OCI-LY1 (cell line): ENCODE measurements around the gene C13orf46.

Experiments
- CTCF ChIP-seq: fragments of 200-600 bp; sonication (generic), shearing (Covaris generic); IDR thresholded peaks from 2 replicates; pipeline ENCODE4 v1.5.1; 2017; ENCODE audit warnings: mild to moderate bottlenecking, antibody characterized with exemption, low read length, moderate library complexity, mixed read lengths
- EZH2 ChIP-seq: fragments of 200-600 bp; sonication (generic), shearing (Covaris generic); IDR thresholded peaks from 2 replicates; pipeline ENCODE4 v1.8.0; 2017; ENCODE audit warnings: borderline replicate concordance, mixed run types, mild to moderate bottlenecking, antibody characterized with exemption, low read length, moderate library complexity, mixed read lengths

- TF ChIP-seq CTCF, result no peak
- TF ChIP-seq EZH2, result no peak
Observed at GRCh38 chr13:113919761-113920559, 53.9 kb downstream of the C13orf46 start.
